Ramos (cell line): ENCODE measurements around the gene FBXL20.
"Not testable (repeated sequence)": the region's sequence is repeated elsewhere in the genome, so short reads cannot be mapped to it uniquely, and the experiment has no call there.

Experiments used
- in situ Hi-C: fragments of 300-500 bp; cut with MboI; formaldehyde crosslinking; loops from one replicate; pipeline ENCODE4 v1.14.3; 2022; ENCODE audit warnings: low sequenced_read_pairs; ENCODE audit not compliant: unreplicated experiment

FBXL20 gene

GRCh38 chr17:39391448-39391847 lies 10.0 kb downstream of the FBXL20 start:
- in situ Hi-C loops, result no loop called here

- in situ Hi-C loops, result no loop called here
Observed at GRCh38 chr17:39385040-39385439, 16.4 kb downstream of the FBXL20 start.

GRCh38 chr17:39380144-39380543 lies 21.3 kb downstream of the FBXL20 start:
- in situ Hi-C loops, result no loop called here

GRCh38 chr17:39376434-39376833 lies 25.0 kb downstream of the FBXL20 start:
- in situ Hi-C loops, result no loop called here

GRCh38 chr17:39367805-39368204 lies 33.6 kb downstream of the FBXL20 start:
- in situ Hi-C loops, result not testable (repeated sequence)

GRCh38 chr17:39365872-39366271 lies 35.6 kb downstream of the FBXL20 start:
- in situ Hi-C loops, result no loop called here

GRCh38 chr17:39365242-39365641 lies 36.2 kb downstream of the FBXL20 start:
- in situ Hi-C loops, result no loop called here

- in situ Hi-C loops, result no loop called here
Observed at GRCh38 chr17:39364236-39365025, 37.0 kb downstream of the FBXL20 start.

GRCh38 chr17:39361064-39361463 lies 40.4 kb downstream of the FBXL20 start:
- in situ Hi-C loops, result no loop called here

- in situ Hi-C loops, result no loop called here
Observed at GRCh38 chr17:39360537-39360936, 40.9 kb downstream of the FBXL20 start.

- in situ Hi-C loops, result no loop called here
Observed at GRCh38 chr17:39359994-39360393, 41.4 kb downstream of the FBXL20 start.

GRCh38 chr17:39357986-39358385 lies 43.4 kb downstream of the FBXL20 start:
- in situ Hi-C loops, result no loop called here

- in situ Hi-C loops, result no loop called here
Observed at GRCh38 chr17:39357488-39357887, 43.9 kb downstream of the FBXL20 start.

- in situ Hi-C loops, result no loop called here
Observed at GRCh38 chr17:39352986-39353385, 48.4 kb downstream of the FBXL20 start.

GRCh38 chr17:39352511-39352910 lies 48.9 kb downstream of the FBXL20 start:
- in situ Hi-C loops, result no loop called here

- in situ Hi-C loops, result no loop called here
Observed at GRCh38 chr17:39351508-39351907, 49.9 kb downstream of the FBXL20 start.

- in situ Hi-C loops, result no loop called here
Observed at GRCh38 chr17:39349246-39349645, 52.2 kb downstream of the FBXL20 start.

GRCh38 chr17:39346863-39347262 lies 54.6 kb downstream of the FBXL20 start:
- in situ Hi-C loops, result not testable (repeated sequence)

GRCh38 chr17:39341541-39341940 lies 59.9 kb downstream of the FBXL20 start:
- in situ Hi-C loops, result no loop called here

GRCh38 chr17:39340731-39341130 lies 60.7 kb downstream of the FBXL20 start:
- in situ Hi-C loops, result no loop called here

- in situ Hi-C loops, result no loop called here
Observed at GRCh38 chr17:39339272-39339671, 62.2 kb downstream of the FBXL20 start.

- in situ Hi-C loops, result not testable (repeated sequence)
Observed at GRCh38 chr17:39337649-39338048, 63.8 kb downstream of the FBXL20 start.
